HS-5 (cell line): Measurements from ENCODE around the gene RGS14.
"Not testable (repeated sequence)": the region's sequence is repeated elsewhere in the genome, so short reads cannot be mapped to it uniquely, and the experiment has no call there.

Source experiments
- DNase-seq: peaks from one replicate; pipeline ENCODE4 v3.0.0-alpha.2; 2012; ENCODE audit warnings: low read depth

The RGS14 gene

DNA sequence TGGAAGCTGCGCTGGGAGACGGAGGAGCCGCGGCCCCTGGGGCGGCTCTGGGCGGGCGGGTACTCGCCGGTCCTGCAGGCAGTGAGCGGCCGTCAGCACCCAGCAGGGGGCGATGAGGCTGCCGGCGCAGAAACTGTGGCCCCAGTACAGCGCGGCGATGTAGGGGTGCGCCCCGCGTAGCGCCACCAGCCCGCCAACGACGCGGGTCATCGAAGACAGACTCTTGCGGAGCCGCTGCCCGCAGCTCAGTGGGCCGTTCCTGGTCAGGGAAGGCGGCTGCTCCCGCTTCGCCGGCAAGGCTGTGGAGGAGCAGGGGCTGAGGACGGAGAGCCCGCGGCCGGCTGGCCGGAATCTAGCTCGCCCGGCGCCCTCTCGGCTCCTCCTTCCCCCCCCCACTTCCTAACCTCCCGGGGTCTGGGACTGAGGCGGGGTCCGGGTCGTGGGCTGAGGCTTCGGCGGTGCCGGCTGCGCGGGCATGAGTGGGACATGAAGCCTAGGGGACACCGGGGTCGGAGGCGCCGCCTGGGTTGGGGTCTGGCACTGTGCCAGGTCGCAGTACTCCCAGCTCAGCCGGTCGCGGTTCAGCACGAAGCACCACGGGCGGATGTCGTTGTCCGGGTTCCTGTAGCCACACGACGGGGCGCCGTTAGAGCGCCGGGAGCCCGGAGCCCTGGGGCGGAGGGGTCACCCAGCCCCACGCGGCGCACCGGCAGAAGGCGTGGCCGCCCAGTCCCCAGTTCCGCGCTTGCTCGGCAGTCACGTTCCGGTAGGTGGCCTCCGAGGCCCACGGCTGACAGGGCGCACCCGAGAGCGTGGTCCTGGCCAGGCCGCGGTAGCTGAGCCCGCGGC lies 46.3 kb downstream of the RGS14 start:
- no peak for DNase-seq

DNA sequence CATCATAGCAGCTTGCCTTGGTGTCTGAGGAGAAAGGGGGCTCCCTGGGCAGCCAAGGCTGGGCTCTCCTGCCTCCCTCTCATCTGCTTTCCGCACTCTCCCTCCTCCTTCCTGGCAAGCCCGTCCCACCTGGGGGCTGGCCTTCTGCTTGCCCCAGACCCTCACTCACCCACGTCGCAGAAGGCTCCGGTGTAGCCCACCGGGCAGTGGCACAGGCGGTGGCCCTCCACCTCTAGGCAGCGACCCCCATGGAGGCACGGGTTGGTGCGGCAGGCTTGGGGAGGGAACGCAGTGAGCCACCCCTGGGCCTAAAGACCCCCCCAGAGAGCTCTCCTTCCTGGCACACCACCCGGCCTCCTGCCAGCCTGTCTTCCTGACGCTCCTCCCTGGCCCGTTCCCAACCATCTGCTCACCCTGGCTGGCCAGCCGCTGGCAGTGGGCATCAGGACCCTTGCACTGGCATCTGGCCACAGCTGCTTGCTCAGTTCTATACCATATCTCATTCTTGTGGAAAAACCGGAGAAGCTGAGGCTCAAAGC lies 47.0 kb downstream of the RGS14 start:
- DNase-seq: no peak

DNA sequence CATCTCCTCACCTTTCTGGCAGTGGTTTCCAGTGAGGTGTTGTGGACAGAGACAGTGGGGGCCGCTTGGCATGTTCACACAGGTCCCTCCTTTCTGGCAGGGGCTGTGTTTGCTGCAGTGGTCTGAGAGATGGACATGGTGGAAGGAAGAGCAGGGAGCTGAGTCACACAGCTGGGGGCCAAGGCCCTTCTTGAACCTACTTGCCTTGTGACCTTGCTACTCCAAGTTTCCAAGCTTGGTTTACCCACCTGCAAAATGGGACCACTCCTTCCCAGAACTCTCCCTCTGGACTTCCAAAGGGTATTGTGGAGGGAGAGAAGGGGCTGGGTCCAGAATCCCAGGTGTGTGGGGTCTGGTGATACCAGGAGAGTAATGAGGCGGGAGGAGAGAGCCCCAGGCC lies 47.6 kb downstream of the RGS14 start:
- no peak for DNase-seq

DNA sequence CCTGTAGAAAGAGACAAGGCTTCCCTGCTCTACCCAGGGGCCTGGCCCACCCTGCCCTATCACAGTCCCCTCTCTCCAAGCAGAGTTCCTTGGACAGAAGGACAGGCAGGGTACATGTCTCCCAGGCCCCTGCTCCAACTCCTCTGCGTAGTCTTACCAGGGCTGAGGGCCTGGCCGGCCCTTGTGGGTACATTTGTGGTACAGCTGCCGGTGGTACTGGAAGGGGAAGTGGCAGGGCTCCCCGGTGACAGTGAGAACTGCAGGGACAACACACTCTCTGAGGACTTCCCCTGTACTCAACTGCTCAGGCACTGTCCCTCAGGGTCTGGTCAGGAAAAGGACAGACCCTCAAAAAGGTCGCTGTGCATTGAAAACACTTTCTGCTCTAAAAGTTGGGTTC lies 48.1 kb downstream of the RGS14 start:
- no peak for DNase-seq

DNA sequence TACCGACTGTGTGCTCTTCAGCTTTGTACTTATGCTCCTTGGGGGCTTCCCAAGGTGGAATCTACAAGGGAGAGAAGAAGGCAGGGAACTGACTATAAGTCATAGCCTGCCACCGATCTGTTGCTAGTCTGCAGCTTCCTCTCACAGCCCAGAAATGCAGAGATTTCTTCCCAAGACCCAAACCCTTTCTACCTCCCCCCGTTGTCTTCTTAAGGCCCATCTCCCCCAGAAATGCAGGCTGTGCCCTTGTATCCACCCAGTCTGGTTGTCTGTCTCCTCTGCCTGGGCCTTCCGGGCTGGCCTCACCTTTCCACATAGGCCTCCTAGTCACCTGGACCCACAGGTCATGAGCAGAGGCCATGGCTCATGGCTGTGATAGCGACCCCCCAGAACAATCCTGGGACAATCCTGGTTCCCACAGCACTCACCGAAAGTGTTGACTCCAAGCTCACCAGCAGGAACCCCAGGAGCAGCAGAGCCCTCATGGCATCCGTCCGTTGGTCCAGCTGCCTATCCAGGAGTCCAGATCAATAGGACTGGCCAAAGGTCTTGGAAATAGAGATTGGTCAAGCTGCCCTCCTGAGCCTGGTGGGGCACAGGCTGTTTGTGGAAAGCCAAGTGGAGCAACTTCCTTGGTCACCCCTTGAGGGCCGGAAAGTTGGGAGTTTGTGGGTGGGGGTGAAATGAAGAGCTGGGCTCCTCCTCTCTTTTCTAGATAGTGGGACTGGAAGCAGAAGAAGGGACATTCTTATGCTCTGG lies 51.5 kb downstream of the RGS14 start, which contains the start of gene F12:
Gene F12 (minus strand): TSS at position 522 of the 759 bp plus-strand sequence. CDS start 37 bp downstream, at position 485.
- DNase-seq: no peak

DNA sequence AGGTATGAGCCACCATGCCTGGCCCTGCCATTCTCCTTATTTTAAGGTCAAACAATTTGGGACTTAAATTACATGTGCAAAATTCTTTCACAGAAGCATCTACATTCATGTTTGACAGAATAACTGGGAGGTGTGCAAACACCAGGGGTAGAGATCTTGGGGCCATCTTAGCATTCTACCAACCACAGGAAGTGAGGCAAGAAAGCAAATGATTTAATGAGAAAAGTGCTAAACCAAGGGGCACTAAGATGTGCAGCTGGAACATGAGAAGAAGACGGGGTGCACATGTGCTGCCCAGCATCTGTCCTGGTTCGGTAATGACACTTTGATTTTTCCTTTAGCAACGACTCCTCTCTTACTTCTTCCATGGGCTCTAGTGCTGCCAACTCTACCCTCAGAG lies 52.9 kb downstream of the RGS14 start:
- DNase-seq: no peak

DNA sequence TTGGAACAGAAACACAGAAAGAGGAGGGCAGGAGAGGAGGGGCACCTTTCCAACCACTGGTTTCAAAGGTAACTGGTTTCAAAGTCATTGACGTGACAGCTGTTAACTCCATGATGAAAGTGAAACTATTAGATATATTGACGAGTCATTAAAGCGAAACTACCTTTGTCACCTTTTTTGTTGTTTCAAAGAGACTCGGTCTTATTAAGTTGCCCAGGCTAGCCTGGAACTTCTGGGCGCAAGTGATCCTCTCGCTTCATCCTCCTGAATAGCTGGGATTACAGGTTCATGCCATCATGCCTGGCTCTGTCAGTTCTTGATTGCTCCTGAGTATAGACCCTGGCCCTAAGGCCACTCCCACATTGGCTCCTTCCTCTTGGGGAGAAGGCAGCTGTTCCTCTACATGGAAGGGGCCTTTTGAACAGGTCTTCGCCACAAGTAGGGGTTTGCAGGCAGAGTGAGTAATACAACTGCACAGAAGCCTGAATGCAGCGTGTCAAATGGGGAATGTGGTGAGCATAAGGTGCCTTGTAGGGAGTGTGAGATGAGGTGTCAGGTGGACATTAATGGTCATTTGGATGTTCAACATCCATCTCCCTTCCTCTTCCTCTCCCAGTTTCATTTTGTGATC lies 55.0 kb downstream of the RGS14 start:
- DNase-seq: no peak

DNA sequence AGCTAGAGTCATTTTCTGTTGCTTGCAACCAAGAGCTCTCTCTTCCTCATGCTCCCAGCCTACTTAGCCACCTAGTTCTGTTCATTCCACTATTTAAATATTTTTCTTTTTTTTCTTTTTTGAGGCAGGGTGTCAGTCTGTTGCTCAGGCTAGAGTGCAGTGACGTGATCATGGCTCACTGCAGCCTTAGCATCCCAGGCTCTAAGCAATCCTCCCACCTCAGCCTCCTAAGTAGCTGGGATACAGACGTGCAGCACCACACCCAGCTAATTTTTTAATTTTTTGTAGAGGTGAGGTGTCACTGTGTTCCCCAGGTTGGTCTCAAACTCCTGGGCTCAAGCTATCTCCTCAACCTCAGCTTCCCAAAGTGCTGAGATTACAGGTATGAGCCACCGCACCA lies 56.8 kb downstream of the RGS14 start:
- DNase-seq: no peak

DNA sequence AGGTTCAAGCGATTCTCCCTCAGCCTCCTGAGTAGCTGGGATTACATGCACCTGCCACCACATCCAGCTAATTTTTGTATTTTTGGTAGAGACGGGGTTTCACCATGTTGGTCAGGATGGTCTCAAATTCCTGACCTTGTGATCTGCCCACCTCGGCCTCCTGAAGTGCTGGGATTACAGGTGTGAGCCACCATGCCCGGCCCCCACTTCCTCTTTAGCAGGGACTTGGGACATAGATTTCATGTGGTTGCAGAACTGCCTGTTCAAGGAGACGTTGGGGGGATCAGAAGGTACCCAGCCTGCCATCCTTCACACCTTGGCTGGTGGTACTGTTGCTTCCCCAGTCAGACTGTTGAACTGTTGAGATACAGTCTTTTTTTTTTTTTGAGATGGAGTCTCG lies 59.4 kb downstream of the RGS14 start:
- not testable (repeated sequence) for DNase-seq

DNA sequence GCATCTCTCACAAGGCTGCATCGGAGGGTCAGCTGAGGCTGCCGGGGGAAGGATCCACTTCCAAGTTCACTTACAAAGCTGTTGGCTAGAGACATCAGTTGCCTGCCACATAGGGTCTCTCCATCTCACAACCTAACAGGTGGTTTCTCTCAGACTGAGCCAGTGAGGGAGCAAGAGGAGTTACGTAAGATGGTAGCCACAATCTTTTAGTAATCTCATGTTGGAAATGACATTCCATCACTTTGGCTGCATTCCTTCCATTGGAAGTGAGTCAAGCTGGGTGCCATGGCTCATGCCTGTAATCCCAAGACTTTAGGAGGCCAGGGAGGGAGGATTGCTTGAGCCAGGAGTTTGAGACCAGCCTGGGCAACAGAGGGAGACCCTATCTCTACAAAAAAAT lies 61.3 kb downstream of the RGS14 start:
- peak; percentile 43 for DNase-seq

DNA sequence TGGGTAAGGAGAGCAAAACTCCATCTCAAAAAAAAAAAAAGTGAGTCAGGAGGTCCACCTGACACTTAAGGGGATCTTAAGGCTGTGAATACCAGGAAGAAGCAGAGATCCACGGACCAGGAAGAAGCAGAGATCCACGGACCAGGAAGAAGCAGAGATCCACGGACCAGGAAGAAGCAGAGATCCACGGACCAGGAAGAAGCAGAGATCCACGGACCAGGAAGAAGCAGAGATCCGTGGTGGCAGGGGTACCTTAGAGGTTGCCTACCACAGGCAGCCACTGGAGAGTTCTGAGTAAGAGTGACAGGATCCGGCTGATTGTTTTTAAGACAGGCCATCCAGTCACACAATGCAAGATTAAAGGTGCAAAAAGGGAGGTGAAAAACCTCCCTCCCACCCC lies 62.7 kb downstream of the RGS14 start:
- not testable (repeated sequence) for DNase-seq

DNA sequence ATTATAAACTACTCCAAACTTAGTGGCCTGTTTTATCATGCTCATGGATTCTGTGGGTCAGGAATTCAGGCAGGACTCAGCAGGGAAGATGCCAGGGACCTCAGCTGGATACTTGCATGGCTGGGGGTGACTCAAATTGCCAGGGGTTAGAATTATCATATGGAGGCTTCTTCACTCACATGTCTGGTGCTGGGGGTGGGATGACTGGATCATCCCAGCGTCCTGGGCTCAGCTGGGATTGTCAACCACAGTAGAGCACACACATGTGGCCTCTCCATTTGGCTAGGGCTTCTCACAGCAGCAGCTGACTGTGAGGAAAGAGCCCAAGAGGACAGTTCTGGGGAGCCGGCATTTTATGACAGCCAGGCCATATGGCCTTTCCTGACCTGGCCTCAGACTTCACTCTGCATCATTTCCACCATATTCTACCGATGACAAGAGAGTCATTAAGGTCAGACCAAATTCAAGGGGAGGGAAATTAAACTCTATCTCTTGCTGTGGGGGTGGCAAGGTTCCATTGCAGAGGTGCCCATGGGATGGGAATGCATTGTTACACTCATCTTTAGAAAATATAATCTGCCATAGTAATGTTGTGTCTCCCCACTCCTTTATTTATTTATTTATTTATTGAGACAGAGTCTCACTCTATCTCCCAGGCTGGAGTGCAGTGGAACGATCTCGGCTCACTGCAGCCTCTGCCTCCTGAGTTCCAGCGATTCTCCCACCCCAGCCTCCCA lies 63.5 kb downstream of the RGS14 start:
- no peak for DNase-seq
